Raji (cell line): ENCODE results near the gene HYLS1.

Experiments
- POLR2A ChIP-seq: IDR thresholded peaks from 2 replicates; pipeline ENCODE4 v1.6.1; 2011; ENCODE audit warnings: low read depth, low read length, control low read depth; ENCODE audit not compliant: insufficient read depth

HYLS1 gene

DNA sequence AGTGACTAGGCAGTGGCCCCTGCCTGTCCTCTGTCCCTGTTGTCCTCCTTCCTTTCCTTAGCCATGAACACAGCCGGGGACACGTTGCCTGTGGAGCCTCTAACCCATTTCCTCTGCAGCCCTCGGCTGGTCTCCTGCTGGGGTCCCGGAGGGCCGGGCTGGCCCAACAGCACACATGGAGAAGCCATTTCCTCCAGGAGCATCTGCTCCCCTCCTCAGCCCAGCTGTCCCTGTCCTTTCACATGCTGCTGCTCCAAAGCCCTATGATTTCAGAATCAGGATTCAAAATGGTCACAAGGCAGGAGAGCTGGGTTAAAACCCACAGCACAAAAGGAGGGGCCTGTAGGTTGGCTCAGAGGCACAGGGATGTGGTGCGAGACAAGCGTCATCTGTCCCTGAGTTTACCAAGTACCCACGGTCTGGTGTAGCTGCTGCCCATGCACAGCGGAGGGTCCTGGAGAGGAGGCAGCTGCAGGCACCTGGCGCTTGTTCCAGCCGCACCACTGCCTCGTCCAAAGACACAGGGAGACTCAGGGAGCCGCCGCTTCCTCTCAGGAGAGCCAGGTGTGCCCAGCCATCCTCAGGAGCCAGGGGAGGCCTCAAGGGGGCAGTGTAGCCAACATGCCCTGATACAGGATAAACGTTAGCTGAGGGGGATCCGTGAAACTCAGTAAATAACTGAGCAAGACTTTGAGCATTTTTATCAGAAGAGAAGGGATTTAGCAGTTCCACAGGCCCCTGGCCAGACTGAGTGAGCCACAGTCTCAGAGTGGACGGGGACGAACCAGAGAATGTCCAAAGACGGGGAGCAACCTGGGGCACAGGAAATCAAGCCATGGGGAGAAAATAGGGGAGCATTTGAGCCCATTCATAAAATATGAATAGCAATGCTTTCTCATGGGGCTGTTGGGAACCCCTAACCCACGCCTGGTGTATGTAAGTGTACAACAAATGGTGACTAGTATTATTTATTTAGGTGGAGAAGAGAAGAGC, 54.4 kb downstream of the HYLS1 start:
- TF ChIP-seq POLR2A: no peak

DNA sequence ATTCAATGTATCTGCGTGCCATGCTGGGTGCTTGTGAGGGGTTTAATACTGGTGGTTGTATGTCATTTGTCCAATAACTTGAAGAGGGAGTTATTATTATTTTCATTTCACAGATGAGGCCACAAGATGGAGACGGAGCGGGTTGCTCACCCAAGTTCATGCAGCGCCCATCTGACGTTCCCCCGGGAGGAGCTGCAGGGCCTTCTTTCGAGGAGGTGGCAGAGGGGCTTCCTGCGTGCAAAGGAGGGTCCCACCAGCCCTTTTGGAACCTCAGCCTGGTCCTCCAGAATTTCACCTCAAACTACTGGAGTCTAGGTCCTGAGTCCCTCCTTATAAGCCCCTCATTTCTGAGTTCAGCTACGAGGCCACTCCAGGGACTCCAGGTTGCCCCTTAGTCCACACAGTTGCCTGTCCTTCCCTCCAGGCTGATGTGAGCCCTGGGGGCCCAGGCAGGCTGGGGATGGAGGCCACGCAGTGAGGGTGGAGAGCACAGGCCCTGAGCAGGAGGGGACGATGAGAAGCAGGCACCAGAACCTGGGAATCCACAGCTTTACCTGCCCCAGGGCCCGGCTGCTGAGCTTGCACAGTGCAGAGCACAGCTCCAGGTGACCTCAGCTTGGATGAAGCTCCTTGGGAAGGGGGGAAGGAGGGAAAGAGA, 55.4 kb downstream of the HYLS1 start:
- no peak for TF ChIP-seq POLR2A

DNA sequence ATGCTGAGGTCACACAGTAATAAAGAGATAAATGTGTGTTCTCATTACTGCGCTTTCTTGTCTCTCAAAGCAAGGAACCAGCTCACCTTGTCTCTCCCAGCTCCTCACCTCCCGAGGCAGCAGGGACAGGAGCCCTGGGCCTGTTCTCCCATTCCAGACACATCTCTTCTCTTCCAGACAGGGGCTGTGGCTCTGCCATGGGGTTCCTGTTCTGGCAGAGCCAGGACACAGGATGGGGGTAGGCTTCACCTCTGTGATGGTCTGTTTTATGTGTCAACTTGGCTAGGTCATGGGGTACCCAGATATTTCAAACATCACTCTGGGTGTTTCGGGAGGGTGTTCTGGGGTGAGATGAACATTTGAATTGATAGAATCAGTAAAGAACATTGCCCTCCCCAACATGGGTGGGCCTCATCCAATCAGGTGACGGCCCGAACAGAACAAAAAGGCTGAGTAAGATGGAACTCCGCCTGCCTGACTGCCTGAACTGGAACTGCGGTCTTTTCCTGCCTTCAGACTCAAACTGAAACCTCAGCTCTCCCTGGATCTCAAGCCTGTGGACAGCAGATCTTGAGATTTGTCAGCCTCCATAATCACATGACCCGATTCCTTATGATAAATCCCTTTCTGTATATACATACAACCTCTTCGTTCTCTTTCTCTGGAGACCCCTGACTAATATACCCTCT, 56.3 kb downstream of the HYLS1 start:
- TF ChIP-seq POLR2A: no peak

DNA sequence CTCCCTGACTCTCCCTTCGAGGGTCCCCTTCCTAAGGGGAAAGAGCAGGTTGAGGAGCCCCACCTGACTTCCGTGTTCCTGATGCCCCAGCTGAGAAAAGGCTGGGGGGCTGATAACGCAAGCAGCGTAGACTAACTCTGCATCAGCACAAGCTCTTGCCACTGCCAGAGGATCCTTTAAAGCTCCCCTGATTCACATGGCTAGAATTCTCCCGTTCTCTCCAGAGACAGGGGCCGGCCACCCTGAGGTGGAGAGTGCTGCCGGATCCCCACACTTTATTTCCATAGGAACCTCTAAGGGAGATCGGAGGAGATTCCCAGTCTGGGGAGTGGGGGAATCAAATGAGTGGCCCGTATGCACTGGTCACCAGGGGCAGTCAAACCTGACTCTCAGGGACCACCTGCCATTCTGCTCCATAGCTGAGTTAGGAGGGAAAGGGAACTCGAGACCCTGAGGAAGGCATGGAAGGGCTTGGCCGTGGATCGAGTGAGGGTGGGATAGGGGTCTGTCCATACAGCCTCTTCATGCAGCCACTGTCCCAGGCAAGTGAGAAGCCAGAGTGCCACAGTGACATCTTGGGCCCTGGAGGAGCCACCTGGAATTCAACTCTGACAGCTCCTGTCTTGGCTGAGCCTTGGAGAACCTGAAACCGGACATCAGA, 57.0 kb downstream of the HYLS1 start:
- TF ChIP-seq POLR2A: no peak

GRCh38 chr11:125945011-125945796, 57.7 kb downstream of the HYLS1 start:
- TF ChIP-seq POLR2A: no peak

GRCh38 chr11:125945797-125946520, 58.5 kb downstream of the HYLS1 start, which contains the start of gene VSIG10L2:
VSIG10L2 (plus strand) TSS chr11:125946044; CDS start chr11:125946056, 12 bp downstream.
- TF ChIP-seq POLR2A: no peak

DNA sequence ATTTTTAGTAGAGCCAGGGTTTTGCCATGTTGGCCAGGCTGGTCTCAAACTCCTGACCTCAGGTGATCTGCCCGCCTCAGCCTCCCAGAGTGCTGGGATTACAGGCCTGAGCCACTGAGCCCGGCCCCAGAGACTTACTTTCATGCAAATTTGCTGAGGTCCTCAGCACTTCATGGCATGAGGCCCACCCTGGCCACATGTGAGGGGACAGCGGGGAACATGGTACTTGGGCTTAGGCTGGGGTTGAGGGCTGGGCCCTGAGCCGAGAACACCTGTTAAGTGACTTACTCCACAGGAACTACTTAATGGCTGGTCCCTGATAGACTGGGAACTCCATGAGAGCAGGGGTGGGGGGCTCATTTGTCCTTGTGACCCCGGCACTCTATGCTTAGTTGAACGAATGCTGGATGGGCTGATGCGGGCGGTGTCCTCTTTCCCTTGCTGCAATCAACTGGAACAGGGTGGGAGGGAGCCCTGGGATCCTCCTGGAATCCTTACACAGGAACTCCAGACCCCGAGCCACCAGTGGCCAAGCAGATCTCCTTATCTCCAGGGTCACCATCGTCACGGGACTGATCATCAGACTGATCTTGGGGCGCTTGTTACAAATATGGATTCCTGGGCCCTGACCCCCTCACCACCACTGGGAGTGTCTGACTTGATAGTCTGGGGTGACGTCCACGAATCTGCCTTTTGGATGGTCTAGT, 59.4 kb downstream of the HYLS1 start:
- no peak for TF ChIP-seq POLR2A

DNA sequence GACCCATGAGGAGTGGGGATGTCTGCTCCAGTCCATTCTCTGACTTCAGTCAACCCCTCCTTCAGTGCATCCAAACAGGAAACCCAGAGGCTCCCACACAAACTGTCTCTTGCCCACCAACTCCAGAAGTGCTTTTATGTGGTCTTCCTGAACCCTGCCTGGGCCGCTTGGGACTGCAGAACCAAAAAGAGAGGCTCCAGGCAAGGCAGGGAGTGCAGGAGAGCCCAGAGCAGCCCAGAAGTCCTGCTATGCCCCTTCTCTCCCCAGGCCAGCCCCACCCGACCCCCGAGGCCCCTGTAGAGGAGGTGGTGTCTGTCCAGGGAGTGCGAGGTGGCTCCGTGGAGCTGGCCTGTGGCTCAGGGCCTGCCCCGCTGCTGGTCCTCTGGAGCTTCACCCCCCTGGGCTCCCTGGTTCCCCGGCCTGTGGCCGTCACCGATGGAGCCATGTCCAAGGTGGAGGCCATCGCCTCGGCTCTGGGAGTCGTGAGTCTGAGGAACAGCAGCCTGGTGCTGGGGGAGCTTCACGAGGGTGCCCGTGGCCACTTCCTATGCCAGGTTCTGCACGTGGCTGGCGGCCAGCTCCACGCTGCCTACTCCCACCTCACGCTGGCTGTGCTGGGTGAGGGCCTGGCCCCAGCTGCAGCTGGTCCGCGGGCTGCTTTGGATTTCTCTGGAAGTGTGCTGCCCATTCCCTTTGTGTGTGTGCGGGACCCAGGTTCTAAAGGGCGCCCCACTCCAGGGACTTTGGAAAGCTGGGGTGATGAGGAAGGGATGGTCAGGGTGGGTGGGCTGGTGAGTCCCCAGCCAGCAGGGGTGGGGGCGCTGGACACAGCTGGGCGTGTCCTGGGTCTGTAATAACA, 60.2 kb downstream of the HYLS1 start:
- no peak for TF ChIP-seq POLR2A

- TF ChIP-seq POLR2A: no peak
Observed at GRCh38 chr11:125948278-125949051, 61.0 kb downstream of the HYLS1 start.

GRCh38 chr11:125949271-125950177, 62.1 kb downstream of the HYLS1 start:
- no peak for TF ChIP-seq POLR2A
